HepG2 (cell line): ENCODE measurements around the gene DTNB. TPM values are rescaled to one million over a fixed set of nuclear protein-coding genes. Genes with fewer than 3 reads are reported as not detected.

ENCODE experiments used
- ATAC-seq: fragments of 200-7000 bp; cut with Tn5 transposase; 3 replicates; pipeline ENCODE4 v1.9.1; 2020; ENCODE audit warnings: mild to moderate bottlenecking, moderate library complexity
- BruUV-seq: library from RNA; stranded (reverse); fragments of 400-500 nt; replicated peaks from 2 replicates; lab custom pipeline; 2021; lab: Mats Ljungman, UMichigan
- CTCF ChIA-PET: fragments of 300-600 bp; formaldehyde crosslinking; extraction: SDS; loops from one replicate; lab custom pipeline; 2021; ENCODE audit warnings: low total read pairs, inconsistent platforms, low intra/inter-chr PET ratio; lab: Yijun Ruan, JAX
- POLR2A ChIA-PET: fragments of 350-600 bp; sonication (Branson Sonifier 250); formaldehyde crosslinking; loops from one replicate; lab custom pipeline; 2020; ENCODE audit warnings: antibody characterized with exemption, inconsistent platforms; lab: Yijun Ruan, JAX
- DNase-seq: peaks from one replicate; pipeline ENCODE4 v3.0.0-alpha.2; 2015; ENCODE audit warnings: low spot score
- FAIRE-seq: peaks from 3 replicates; lab custom pipeline; 2011; peaks lifted over from hg19 to GRCh38; lab: Jason Lieb, UNC
- H2AFZ ChIP-seq: one replicate; pipeline ENCODE4 v1.6.1; 2011; ENCODE audit warnings: low read length, inconsistent platforms
- H3K27ac ChIP-seq: fragments of 300-600 bp; 3 replicates; pipeline ENCODE4 v1.8.0; 2011; ENCODE audit warnings: mixed run types, mild to moderate bottlenecking, mixed read lengths, low read length, inconsistent platforms; ENCODE audit not compliant: insufficient read depth; ENCODE audit errors: extremely low read length
- H3K27me3 ChIP-seq, 2 experiments: fragments of 200-600 bp in 1 of 2; 2 replicates in 1 of 2; 3 replicates in 1 of 2; pipeline versions ENCODE4 v1.6.0 to v1.8.0; 2011; ENCODE audit warnings: low read length in 2 of 2, mild to moderate bottlenecking in 2 of 2, moderate library complexity in 2 of 2, inconsistent platforms in 1 of 2; ENCODE audit not compliant: insufficient read depth in 2 of 2, control insufficient read depth in 1 of 2
- H3K36me3 ChIP-seq, 2 experiments: fragments of 200-600 bp in 1 of 2; replicated peaks in 1 of 2; 2 replicates in 1 of 2; 3 replicates in 1 of 2; pipeline versions ENCODE4 v1.5.1 to v1.8.0; 2011; ENCODE audit warnings: low read length in 2 of 2, inconsistent platforms in 1 of 2; ENCODE audit not compliant: insufficient read depth in 2 of 2, control insufficient read depth in 1 of 2
- H3K4me1 ChIP-seq: 2 replicates; pipeline ENCODE4 v1.5.1; 2012; ENCODE audit warnings: low read length, inconsistent platforms; ENCODE audit not compliant: insufficient read depth
- H3K4me2 ChIP-seq: 2 replicates; pipeline ENCODE4 v1.6.0; 2011; ENCODE audit warnings: low read depth, low read length, inconsistent platforms
- H3K4me3 ChIP-seq, 3 experiments: fragments of 200-600 bp in 1 of 3; sonication (generic), shearing (Covaris generic) in 1 of 3; replicated peaks in 1 of 3; 2 replicates each; pipeline ENCODE4 v1.5.1; 2011 to 2016; ENCODE audit warnings: low read length in 3 of 3, inconsistent platforms in 2 of 3, low read depth in 2 of 3, mild to moderate bottlenecking in 2 of 3, control low read depth in 1 of 3, mixed read lengths in 1 of 3; ENCODE audit not compliant: insufficient read depth in 1 of 3
- H3K79me2 ChIP-seq: one replicate; pipeline ENCODE4 v1.6.1; 2011; ENCODE audit warnings: low read length, inconsistent platforms; ENCODE audit not compliant: insufficient read depth
- H3K9ac ChIP-seq: 2 replicates; pipeline ENCODE4 v1.6.0; 2011; ENCODE audit warnings: mild to moderate bottlenecking, low read depth, low read length, inconsistent platforms; ENCODE audit not compliant: insufficient read depth
- H3K9me3 ChIP-seq: 2 replicates; pipeline ENCODE4 v1.5.1; 2012; ENCODE audit warnings: mild to moderate bottlenecking, low read length
- H4K20me1 ChIP-seq: 2 replicates; pipeline ENCODE4 v1.6.0; 2011; ENCODE audit warnings: inconsistent platforms, mild to moderate bottlenecking, low read length, moderate library complexity; ENCODE audit not compliant: insufficient read depth
- ETS1 ChIP-seq: sonication (generic); formaldehyde crosslinking; IDR thresholded peaks from 2 replicates; pipeline ENCODE4 v1.4.0; 2020; ENCODE audit warnings: missing genetic modification reagents
- FOXP4 ChIP-seq: sonication (generic); formaldehyde crosslinking; IDR thresholded peaks from 2 replicates; pipeline ENCODE4 v1.4.0; 2020; ENCODE audit warnings: missing genetic modification reagents
- GMEB1 ChIP-seq: sonication (generic); formaldehyde crosslinking; IDR thresholded peaks from 2 replicates; pipeline ENCODE4 v1.5.1; 2020; ENCODE audit warnings: missing genetic modification reagents, mild to moderate bottlenecking, borderline replicate concordance
- MTA3 ChIP-seq: sonication (generic); formaldehyde crosslinking; IDR thresholded peaks from 2 replicates; pipeline ENCODE4 v1.4.0; 2020; ENCODE audit warnings: missing genetic modification reagents
- MTF1 ChIP-seq: sonication (generic); formaldehyde crosslinking; IDR thresholded peaks from 2 replicates; pipeline ENCODE4 v1.5.0; 2020; ENCODE audit warnings: missing genetic modification reagents
- THYN1 ChIP-seq: sonication (generic); formaldehyde crosslinking; IDR thresholded peaks from 2 replicates; pipeline ENCODE4 v1.8.1; 2023; ENCODE audit warnings: low read depth, mild to moderate bottlenecking, moderate library complexity, missing genetic modification reagents, borderline replicate concordance
- WGBS: methylation state at CpG from one replicate; pipeline ENCODE4 v1.1.6; 2017; ENCODE audit warnings: low lambda C conversion rate; 5-methylcytosine and 5-hydroxymethylcytosine counted together
- in situ Hi-C: cut with HindIII; loops from 2 replicates; pipeline ENCODE4 v1.10.0; 2017; ENCODE audit warnings: low pct_unique_long_range_greater_than_20kb; ENCODE audit not compliant: extremely low pct_ligation_motif_present
- intact Hi-C: fragments of 100-400 bp; cut with micrococcal nuclease; formaldehyde crosslinking; loops from one replicate; pipeline ENCODE4 v1.10.0; 2022; ENCODE audit not compliant: unreplicated experiment
- polyA plus RNA-seq, 8 experiments: library from polyadenylated mRNA; depleted of rRNA in 3 of 8; stranded (reverse) in 7 of 8; unstranded in 1 of 8; fragments of >200 nt; fragmentation: Illumina TruSeq in 4 of 8; extraction: Trizol in 4 of 8; gene quantifications; 2 replicates each; pipeline versions ENCODE4 v1.2.1 to v1.2.3, GENCODE V29; 2011 to 2016; ENCODE audit warnings: low read depth in 4 of 8, missing spikeins in 1 of 8, mixed read lengths in 1 of 8; ENCODE audit not compliant: insufficient read depth in 1 of 8
- total RNA-seq, 5 experiments: library from RNA; depleted of rRNA; stranded (reverse); fragments of >200 nt; fragmentation: Illumina TruSeq; extraction: Trizol; gene quantifications; 2 replicates each; pipeline ENCODE4 v1.2.3, GENCODE V29; 2016; ENCODE audit warnings: low read depth in 1 of 5

DTNB gene
- total and polyA plus RNA-seq, 2 of the 13 experiments (the other 11 are each of a cell fraction or from before 2014, with no cell fraction given): 14.4 to 23.9 TPM

GRCh38 chr2:25620711-25621110 lies 52.7 kb downstream of the DTNB start:
- Histone ChIP-seq H3K79me2 (no peaks in the 10 kb centered on the region), H2AFZ (no peak overlapping the region), H3K9ac (no peak overlapping the region), H3K27ac (no peak overlapping the region), H3K4me2 (no peak overlapping the region), H3K9me3 (no peaks in the 10 kb centered on the region), H3K36me3 (peaks cover 2 to 11% of the 10 kb centered on the region in 2 experiments; a peak in 2 of 5 replicates), H3K4me1 (peaks cover 19% of the 10 kb centered on the region), H3K4me3 (no peak overlapping the region), H3K27me3 (no peaks in the 10 kb centered on the region), H4K20me1 (no peaks in the 10 kb centered on the region)
- ATAC-seq (no peak), FAIRE-seq (no peak)
- POLR2A ChIA-PET: no interaction called here
- BruUV-seq: no TSS peak
- CTCF ChIA-PET: no interaction called here
- intact Hi-C loops (no loop called here), in situ Hi-C loops (no loop called here)
- 89% methylated on average over 4 of the region's 4 CpGs for WGBS
- TF ChIP-seq FOXP4 (CRISPR knock-in tag) (no peak), THYN1 (CRISPR knock-in tag) (no peak), MTF1 (CRISPR knock-in tag) (no peak), MTA3 (CRISPR knock-in tag) (no peak), ETS1 (no peak), GMEB1 (CRISPR knock-in tag) (no peak)
- TF ChIP-seq, all 625 proteins: peak for 0
- no peak for DNase-seq
